DMS 273 (cell line): Measurements from ENCODE around the gene PRPSAP2.
A peak's percentile ranks its signal among the peaks of the same experiment; 100 is the strongest.

Experiments used
- DNase-seq: peaks from one replicate; lab custom pipeline; 2025; ENCODE audit not compliant: unreplicated experiment; lab: John Stamatoyannopoulos, UW

Gene PRPSAP2

DNA sequence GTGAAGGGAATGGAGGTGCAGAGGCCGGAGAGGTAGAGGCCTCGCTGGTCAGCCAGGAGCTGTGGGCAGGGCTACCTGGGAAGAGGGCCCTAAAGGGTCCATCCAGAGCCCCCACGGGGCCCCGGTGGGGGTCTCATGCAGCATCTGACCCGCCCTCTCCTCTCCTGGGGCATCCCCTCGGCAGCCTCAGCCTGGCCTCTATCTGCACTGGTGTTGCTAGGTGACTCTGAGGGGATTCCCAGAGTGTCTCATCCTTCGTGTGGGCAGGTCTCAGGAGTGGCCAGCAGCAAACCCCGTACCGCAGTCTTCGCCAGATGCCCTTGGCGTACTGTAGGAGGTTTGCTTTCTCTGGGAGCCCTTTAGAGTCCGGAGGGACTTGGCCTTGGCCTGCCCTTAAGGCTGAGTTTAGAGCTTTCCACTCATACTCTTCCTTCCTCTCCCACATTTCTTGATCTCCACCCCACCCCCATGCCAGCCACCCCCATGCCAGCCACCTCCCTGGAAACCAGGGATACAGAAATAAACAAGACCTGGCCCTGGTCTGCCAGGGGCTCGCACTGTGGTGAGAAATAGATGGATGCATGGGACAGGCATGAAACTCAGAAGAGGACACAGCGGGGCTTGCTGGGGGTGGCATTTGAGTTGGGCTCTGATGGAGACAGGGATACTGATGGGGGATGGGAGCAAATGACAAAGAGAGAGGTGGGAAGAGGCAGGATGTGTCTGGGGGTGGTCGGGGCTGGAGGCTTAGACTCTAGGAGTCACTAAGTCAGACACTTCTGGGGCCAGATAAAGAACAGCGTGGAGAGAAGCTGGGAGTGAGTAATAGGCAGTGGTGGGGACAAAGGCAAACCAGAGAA lies 103.9 kb downstream of the PRPSAP2 start:
- DNase-seq, result no peak

DNA sequence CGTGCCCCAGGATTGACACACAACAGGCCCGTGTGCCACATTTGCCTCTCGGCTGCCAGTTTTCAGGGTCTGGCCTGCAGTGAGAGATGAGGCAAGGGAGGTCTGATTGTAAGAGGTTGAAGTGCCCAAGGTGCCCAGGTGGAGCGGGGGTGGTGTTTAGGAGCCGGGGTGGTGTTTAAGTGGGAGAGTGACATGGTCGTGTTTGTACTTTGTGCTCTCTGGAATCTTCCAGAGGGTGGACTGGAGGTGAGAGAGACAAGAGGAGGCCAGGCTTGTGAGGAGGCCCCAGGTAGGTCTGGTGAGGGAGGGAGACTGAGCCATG lies 104.5 kb downstream of the PRPSAP2 start:
- no peak for DNase-seq

DNA sequence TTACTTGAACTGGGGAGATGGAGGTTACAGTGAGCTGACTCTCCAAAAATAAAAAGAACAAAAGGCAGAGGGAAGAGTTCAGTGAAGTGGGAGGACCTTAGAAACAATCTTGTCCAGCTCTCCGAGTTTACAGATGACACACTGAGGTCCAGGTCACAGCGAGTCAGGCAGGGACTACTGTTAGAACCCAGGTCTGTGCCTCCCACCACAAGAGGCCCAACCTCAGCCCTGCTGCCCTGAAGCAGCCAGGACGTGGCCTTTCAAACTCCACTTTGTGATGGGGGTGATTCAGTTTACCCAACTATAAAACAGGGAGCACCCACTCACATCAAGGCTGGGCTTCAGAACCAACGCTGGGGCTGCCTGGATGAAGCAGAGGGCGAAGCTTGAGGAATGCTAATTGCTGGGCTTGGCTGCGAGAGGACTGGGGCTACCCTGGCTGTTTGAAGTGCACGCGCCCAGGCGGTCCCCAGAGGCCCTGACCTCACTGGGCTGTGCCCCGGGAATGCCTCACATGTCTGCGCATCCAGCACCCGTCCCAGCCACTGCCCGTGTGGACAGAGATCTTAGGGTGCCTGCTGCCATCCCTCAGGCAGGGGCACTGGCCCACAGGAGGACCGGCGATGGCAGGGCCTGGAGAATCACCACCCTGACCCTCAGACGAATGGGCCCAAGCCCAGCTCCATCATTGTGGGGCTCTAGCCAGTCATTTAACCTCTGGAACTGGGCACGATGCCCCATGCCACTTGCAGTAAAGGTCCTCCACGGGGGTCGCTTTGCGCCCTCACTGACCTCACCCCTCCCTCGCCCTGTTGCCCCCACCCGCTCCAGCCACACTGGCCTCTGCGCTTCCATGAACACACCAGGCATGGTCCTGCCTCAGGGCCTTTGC lies 105.4 kb downstream of the PRPSAP2 start:
- no peak for DNase-seq

DNA sequence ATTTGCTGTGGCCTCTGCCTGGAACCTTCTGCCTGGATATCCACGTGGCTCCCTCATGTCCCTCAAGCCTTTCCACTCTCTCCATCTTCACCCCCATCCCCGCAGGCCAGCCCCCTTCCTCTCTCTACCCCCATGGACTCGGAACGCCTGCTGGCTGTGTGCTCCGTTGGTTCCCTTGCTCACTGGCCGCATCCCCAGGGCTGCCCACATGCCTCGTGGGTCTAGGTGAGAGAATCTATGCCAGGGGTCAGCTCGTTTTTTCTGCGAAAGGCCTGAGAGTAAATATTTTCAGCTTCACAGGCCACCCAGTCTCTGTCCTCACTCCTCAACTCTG lies 106.1 kb downstream of the PRPSAP2 start:
- no peak for DNase-seq

DNA sequence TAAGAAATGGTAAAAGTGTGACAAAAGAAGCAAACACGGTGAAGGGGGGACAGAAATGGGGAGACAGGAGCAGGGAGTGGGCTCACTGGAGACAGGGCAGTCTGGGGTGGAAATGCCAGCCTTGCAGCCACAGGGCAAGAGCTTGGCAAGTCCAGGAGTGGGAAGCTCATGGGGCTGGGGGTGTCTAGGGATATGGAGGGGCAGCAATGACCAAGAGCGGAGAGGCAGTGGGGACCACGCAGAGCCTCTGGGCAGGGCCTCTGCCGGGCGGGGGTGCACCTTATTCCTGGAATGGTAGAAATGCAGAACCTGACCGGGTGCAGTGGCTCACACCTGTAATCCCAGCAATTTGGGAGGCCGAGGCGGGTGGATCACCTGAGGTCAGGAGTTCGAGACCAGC lies 106.6 kb downstream of the PRPSAP2 start:
- DNase-seq, result no peak

DNA sequence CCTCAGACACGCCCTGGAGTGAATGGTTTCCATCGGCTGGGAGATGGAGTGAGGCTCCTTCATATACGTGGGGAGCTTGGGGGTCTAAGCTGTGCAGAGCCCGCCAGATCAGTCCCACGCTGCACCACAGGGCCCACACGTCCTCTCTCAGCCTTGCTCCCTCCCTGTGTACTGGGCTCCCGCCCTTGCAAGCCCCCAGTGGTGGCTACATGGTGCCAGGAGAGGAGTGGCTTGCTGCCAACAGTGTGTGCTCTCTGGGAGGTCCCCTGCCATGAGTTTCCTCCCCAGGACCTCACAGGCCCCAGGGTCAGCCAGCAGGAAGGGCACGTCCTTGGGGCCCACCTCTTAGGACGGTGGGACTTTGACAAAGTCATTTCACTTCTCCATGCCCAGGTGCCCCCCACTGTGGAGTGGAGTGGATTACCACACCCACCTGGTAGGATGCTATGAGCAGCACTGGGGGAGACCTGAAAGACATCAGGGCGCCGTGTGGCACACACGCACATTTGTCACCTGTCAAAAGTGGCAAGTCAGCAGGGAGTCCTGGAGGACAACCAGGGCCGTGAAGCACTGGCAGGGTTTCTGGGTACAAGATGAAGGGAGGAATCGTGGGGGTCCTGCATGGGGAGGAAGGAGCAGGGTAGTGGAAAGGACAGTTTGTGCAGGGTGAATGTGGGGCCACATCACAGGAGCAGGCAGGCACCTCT lies 107.8 kb downstream of the PRPSAP2 start:
- peak; percentile 49 for DNase-seq

DNA sequence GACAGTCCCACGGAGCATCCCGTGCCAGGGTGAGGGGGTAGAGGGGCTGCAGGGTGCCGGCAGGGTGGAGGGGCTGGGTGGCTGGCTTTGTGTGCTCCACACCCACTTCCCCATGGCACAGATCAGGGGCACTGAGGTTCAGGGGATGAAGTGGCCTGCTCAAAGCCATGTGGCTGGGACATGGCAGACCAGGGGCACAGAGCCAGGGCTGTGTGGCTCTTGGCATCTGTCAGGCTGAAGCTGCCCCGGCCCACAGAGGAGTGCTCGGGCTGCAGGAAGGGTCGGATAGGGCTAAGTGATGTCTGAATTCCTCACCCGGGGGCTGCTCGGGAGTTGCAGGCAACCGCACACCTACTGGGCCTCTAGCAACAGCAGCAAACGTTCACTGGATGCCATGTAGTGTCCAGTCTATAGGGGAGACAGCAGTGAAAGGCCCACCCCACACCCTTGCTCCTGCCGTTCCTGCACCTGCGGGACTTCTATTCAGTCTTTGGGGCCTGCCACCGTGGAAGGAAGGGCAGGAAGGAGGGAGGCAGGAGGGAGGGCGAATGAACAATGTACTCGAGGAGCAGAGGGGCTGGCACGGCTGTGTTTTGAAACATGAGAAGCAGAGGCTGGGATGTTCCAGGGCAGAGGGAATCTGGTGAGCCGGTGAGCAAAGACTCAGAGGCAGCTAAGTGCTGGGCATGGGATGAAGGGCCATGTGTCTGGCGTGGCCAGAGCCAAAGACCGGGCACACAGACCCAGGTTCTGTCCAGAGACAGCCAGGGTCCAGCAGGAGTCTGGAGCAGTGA lies 109.1 kb downstream of the PRPSAP2 start:
- DNase-seq, result peak; percentile 88

DNA sequence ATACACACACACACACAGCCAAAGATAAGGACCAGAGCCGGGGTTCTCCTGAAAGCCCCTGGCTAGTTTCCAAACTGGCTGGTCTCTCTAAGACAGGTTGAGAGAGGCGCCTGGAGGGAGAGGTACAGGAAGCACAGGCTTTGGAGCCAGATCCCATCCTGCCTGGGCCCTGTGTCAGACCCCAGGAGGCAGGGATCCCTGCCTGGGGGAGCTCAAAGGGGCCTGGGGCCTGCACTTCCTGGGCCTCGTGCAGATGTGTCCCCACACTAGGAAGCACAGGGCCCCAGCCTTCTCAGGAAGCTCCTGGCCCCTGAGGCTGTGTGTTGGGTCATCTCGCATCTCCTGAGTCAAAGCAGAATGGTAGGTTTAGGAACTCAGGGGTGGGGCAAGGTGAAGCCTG lies 110.0 kb downstream of the PRPSAP2 start:
- DNase-seq, result peak; percentile 65

DNA sequence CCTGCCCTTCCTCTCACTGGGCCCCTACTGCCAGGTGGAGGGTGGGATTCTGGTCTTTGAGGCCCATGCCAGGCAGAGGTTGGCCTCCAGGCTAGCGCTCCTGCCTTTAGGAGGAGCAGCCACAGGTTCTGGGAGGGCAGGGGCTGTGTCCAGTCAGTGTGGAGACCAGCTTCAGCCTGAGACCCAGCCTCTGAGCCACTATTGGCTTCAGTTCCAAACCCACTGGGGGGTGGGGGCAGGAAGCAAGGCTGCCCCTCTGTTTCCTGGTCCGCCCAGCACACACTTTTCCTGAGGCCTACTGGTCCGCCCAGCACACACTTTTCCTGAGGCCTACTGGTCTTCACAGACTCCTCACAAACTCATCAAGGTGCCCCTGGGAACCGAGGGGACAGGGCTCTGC lies 110.4 kb downstream of the PRPSAP2 start:
- DNase-seq, result no peak

DNA sequence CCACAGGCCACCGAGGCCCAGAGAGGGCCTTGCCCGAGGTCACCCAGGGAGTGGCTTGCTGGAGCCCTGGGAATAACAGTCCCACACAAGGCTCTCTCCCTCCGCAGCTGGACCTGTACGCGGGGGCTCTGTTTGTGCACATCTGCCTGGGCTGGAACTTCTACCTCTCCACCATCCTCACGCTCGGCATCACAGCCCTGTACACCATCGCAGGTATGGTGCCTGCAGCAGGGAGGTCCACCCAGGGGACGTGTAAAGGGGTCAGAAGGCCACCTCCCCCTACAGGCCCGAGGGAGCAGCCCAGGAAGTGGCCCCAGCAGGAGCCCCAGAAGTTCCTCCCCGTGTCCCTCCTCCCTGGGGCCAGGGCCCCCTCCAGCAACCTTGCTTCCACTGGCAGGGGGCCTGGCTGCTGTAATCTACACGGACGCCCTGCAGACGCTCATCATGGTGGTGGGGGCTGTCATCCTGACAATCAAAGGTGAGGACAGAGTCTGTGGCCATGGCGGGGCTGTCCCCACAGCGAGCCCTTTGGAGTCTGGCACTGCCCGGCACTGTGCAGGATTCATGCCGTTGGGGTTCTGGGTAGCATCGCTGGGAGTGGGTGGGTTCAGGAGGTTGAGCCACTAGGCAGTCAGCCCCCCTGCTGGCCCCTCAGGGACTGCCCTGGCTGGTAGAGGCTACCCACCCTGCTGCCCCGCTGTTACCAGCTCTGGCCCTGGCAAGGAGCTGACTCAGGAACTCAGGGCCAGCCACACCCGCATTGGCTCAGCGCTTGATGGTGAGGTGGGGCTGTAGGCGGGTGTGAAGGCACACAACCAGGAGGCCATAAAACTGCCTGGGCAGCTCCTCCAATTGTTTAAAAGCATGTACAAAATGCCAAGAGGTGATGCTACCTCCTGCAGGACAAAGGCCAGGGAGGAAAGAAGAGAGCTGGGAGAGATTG lies 111.3 kb downstream of the PRPSAP2 start:
- no peak for DNase-seq

DNA sequence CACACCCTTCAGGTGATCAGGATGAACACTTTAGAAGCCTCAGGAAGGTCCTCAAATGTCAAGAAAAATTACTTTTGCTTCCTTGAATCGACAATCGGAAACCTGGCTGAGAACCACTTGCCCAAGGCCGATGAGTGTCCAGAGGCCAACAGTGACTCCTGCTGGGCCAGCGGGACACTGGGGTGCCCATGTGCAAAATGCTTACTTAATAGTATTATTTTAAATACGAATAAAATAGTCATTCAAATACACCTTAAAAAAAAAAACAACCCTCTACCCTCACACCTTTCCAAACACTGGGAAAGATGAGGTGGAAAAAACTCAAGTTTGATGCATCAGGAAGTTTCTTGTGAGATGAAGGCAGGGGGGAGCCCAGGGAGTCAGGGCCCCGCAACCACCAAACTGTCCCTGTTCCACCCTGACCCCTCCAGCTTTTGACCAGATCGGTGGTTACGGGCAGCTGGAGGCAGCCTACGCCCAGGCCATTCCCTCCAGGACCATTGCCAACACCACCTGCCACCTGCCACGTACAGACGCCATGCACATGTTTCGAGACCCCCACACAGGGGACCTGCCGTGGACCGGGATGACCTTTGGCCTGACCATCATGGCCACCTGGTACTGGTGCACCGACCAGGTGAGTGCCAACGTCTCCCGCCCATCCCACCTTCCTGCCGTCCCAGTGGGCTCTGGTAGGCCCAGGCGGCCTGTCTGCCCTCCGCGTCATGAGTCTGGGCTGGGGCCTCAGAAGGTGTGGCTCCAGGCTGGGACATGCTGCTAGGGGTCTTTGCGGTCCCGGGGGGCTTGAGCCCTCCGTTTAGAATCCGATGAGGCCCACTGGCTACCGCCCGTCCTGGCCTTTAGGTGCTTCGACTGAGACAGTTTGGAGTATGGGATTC lies 112.9 kb downstream of the PRPSAP2 start:
- DNase-seq, result no peak

DNA sequence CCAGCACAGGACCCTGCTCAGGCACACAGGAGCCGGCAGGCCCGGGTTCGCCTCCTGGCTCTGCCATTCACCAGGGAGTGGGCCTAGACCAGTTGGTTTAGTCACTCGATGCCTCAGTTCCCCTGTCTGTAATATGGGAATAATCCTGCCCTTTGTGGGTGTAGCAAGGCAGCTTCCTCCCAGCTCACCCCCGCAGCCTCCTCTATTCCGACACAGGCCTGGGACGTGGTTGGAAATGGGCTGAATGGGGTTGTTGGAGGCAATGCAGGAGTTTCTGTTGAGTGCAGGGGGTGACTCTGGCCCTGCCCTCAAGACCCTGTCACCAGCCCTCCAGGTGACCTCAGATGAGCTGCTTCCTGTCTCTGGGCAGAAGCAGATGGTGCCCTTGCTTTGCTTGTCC lies 113.9 kb downstream of the PRPSAP2 start:
- DNase-seq, result no peak

DNA sequence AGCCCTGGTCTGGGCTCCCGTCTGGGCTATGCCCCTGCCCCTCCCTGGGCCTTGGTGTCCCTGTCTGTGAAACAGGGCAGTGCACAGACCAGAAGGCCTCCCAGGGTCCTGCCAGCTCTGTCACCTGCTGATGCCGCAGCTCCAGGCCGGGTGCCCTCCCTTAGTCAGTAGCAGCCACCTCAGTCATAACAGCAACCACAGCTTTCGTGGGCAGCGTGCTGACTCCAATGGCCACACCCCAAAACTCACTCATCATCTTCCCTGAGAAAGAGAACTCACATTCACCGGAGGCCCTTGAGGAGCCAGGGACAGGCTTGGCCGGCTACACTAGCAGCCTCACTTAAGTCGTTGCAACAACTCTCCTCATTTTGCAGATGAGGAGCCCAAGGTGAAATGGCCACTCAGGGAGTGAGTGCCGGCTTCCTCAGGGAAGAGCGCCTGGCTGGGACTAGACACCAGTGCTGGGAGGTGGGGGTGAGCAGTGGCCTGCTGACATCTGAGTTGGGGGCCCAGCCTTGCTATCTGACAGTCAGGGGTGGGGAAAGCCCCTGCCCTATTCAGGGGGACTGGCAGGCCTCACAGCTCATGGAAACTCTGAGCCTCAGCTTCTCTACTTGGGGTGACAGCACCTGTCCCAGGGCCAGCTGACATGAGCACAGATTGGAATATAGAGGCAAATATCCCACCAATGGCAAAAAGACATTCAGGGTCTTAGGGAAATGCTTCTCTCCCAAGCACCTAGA lies 116.6 kb downstream of the PRPSAP2 start:
- DNase-seq, result no peak

DNA sequence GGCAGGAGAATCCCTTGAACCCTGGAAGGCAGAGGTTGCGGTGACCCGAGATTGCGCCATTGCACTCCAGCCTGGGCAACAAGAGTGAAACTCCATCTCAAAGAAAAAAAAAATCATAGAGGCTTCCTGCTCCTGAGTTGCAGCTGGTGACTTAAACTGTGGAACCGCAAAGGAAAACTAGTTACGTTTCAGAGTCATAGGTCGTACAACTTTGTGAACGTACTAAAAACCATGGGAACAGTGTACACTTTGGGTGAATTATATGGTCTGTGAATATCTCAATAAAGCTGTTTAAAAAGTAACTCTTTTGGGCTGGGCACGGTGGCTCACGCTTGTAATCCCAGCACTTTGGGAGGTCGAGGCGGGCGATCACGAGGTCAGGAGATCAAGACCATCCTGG lies 117.7 kb downstream of the PRPSAP2 start:
- DNase-seq, result no peak

DNA sequence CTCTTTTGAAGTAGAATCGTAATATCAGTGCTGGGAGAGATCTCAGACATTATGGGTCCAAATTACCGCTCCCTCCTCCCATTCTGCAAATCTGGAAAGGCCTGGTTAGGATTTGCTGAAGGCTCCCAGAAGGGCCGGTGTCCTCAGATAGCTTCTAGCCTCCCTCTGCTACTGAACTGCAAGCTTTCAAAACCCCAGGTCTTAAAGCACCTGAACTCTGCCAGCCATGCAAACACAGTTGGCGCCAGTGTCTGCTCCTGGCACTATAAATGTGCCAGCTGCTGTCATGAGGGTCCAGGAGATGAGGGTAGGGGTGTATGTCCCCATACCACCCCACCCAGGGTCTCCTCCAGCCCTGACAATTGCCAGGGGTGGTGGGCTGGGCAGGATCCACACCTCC lies 118.3 kb downstream of the PRPSAP2 start:
- peak; percentile 29 for DNase-seq

DNA sequence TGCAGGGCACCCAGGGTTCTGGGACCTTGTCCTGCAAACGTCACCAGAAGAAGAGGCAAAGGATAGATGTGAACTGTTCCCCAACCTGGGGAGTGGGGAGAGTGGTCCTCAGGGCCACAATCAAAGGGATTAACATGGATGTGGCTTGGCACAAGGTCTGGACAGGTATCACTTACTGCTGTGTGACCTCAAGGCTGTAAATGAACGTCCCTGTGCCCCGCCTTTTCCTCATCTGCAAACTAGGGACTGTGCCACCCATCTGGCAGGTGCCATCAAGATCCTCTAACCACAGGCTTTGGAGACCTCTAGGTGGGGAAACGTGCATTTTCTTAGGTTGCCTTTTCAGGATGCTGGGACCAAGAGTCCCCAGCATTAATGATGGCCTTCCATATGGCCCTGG lies 119.1 kb downstream of the PRPSAP2 start:
- no peak for DNase-seq

DNA sequence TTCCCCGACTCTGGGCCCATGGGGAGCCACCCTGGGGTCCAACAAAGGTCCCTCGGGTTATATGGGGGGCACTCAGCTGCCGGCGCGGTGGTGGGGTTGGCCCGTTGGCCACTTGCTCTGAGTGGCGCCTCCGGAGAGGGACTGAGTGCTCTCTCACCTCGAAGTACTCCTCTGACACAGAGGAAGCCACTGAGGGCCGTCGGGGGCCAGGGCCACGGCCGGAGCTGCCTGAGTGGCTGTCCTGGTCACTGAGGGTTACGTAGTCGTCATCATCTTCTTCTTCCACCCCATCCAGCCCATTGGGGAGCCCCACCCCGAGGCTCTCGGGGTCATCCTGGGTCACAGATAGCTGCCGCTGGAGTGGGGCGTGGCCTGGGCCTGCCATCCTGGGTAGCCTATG lies 119.7 kb downstream of the PRPSAP2 start:
- no peak for DNase-seq

DNA sequence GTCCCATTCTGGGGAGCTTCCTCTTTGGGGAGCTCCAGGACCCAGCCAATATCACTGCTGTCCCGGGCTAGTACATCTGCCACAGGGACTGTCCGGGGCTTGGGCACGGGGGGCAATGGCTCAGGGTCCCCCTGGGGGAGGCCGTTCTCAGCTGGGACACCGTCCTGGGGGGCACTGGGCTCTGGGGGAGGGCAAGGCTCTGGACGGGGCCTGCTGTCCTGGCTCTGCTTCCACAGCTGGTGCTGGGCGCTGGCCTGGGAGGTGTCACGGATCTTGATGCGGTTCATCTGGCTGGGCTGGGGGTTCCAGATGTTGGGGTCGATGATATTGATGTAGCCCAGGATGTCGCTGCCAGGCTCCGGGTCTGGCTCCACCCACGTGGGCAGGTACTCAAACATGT lies 120.1 kb downstream of the PRPSAP2 start:
- no peak for DNase-seq
